ENCODE data around the gene RASL12.

- TF ChIP-seq CTCF (IDR thresholded peaks at IDR 0.05; ENCODE audit: insufficient read depth, low read length, poor library complexity, severe bottlenecking) (no peak), EZH2phosphoT487 (conservative IDR thresholded peaks at IDR 0.05; ENCODE audit: low read length) (no peak)
Measured at GRCh38 chr15:65102912-65103311, 35.1 kb upstream of the RASL12 start.
